Neural cell (in vitro differentiated cells): Measurements from ENCODE around the gene C1S. TPM values are rescaled to one million over a fixed set of nuclear protein-coding genes. Genes with fewer than 3 reads are reported as not detected.
A peak's percentile ranks its signal among the peaks of the same experiment; 100 is the strongest.

Experiments used
- H2AFZ ChIP-seq: fragments of 200-600, 300-800 bp; sonication (generic), shearing (Covaris generic); 2 replicates; pipeline ENCODE4 v1.6.0; 2014; ENCODE audit warnings: low read depth, mild to moderate bottlenecking, antibody characterized with exemption, low read length, moderate library complexity
- H3F3A ChIP-seq: fragments of 200-600 bp; shearing (Covaris generic); 2 replicates; pipeline ENCODE4 v1.6.1; 2016; ENCODE audit warnings: mild to moderate bottlenecking, moderate library complexity, mixed read lengths, antibody characterized with exemption, low read length; ENCODE audit not compliant: insufficient read depth, poor library complexity, severe bottlenecking
- H3K27ac ChIP-seq: fragments of 200-600, 300-800 bp; sonication (generic), shearing (Covaris generic); 2 replicates; pipeline ENCODE4 v1.5.1; 2014; ENCODE audit warnings: mild to moderate bottlenecking, low read length, moderate library complexity
- H3K27me3 ChIP-seq: fragments of 300-800, 200-600 bp; sonication (generic), shearing (Covaris generic); 2 replicates; pipeline ENCODE4 v1.6.0; 2014; ENCODE audit warnings: mild to moderate bottlenecking, low read depth, low read length, moderate library complexity; ENCODE audit not compliant: insufficient read depth
- H3K36me3 ChIP-seq: fragments of 300-800, 200-600 bp; sonication (generic), shearing (Covaris generic); 2 replicates; pipeline ENCODE4 v1.5.1; 2014; ENCODE audit warnings: mild to moderate bottlenecking, antibody characterized with exemption, low read length, moderate library complexity; ENCODE audit not compliant: insufficient read depth
- H3K4me2 ChIP-seq: fragments of 300-800, 200-600 bp; sonication (generic), shearing (Covaris generic); 2 replicates; pipeline ENCODE4 v1.6.0; 2014; ENCODE audit warnings: mild to moderate bottlenecking, low read length
- H3K4me3 ChIP-seq: fragments of 300-800, 200-600 bp; sonication (generic), shearing (Covaris generic); 2 replicates; pipeline ENCODE4 v1.5.1; 2014; ENCODE audit warnings: mild to moderate bottlenecking, low read length, moderate library complexity
- H3K79me2 ChIP-seq: fragments of 200-600 bp; shearing (Covaris generic); replicated peaks from 2 replicates; pipeline ENCODE4 v1.6.0; 2014; ENCODE audit warnings: mild to moderate bottlenecking, low read length, moderate library complexity; ENCODE audit not compliant: insufficient read depth
- H3K9ac ChIP-seq: fragments of 300-800, 200-600 bp; sonication (generic), shearing (Covaris generic); 2 replicates; pipeline ENCODE4 v1.6.1; 2016; ENCODE audit warnings: mild to moderate bottlenecking, low read length, mixed read lengths
- H3K9me2 ChIP-seq: fragments of 200-600 bp; shearing (Covaris generic); 2 replicates; pipeline ENCODE4 v1.6.1; 2016; ENCODE audit warnings: mild to moderate bottlenecking, low read length, mixed read lengths; ENCODE audit not compliant: insufficient read depth
- H3K9me3 ChIP-seq: fragments of 200-600, 300-800 bp; sonication (generic), shearing (Covaris generic); 2 replicates; pipeline ENCODE4 v1.6.1; 2016; ENCODE audit warnings: mild to moderate bottlenecking, mixed run types, low read length, moderate library complexity, mixed read lengths
- H4K20me1 ChIP-seq: fragments of 200-600 bp; shearing (Covaris generic); 2 replicates; pipeline ENCODE4 v1.6.1; 2016; ENCODE audit warnings: mild to moderate bottlenecking, mixed run types; ENCODE audit not compliant: insufficient read depth
- CTCF ChIP-seq: fragments of 450-650 bp; IDR thresholded peaks from 2 replicates; pipeline ENCODE4 v1.5.1; 2014; ENCODE audit warnings: antibody characterized with exemption, mild to moderate bottlenecking, moderate library complexity; ENCODE audit not compliant: poor library complexity, severe bottlenecking
- EP300 ChIP-seq: fragments of 450-650 bp; conservative IDR thresholded peaks from 2 replicates; pipeline ENCODE4 v1.6.1; 2014; ENCODE audit warnings: antibody characterized with exemption, mild to moderate bottlenecking, moderate library complexity; ENCODE audit not compliant: poor library complexity, severe bottlenecking
- EZH2 ChIP-seq: fragments of 200-600, 300-800 bp; shearing (Covaris generic), sonication (generic); IDR thresholded peaks from 2 replicates; pipeline ENCODE4 v1.6.1; 2014; ENCODE audit warnings: antibody characterized with exemption, low read length, borderline replicate concordance, mild to moderate bottlenecking; ENCODE audit not compliant: insufficient read depth, poor library complexity, severe bottlenecking
- MXI1 ChIP-seq: fragments of 450-650 bp; conservative IDR thresholded peaks from 2 replicates; pipeline ENCODE4 v1.6.1; 2014; ENCODE audit warnings: antibody characterized with exemption, mild to moderate bottlenecking; ENCODE audit not compliant: poor library complexity, severe bottlenecking
- POLR2AphosphoS5 ChIP-seq: IDR thresholded peaks from 2 replicates; pipeline ENCODE4 v1.6.1; 2012
- RAD21 ChIP-seq: fragments of 450-650 bp; conservative IDR thresholded peaks from 2 replicates; pipeline ENCODE4 v1.6.1; 2014; ENCODE audit warnings: antibody characterized with exemption, mild to moderate bottlenecking, moderate library complexity
- SMC3 ChIP-seq: fragments of 450-650 bp; conservative IDR thresholded peaks from 2 replicates; pipeline ENCODE4 v1.6.1; 2014; ENCODE audit warnings: antibody characterized with exemption, mild to moderate bottlenecking, moderate library complexity; ENCODE audit not compliant: poor library complexity
- TAF1 ChIP-seq: IDR thresholded peaks from 2 replicates; pipeline ENCODE4 v1.6.1; 2012; ENCODE audit warnings: low read depth
- polyA plus RNA-seq: library from polyadenylated mRNA; depleted of rRNA; stranded (reverse); fragments of >200 nt; gene quantifications from 2 replicates; pipeline ENCODE4 v1.2.3, GENCODE V29; 2014
- TF ChIP-seq, protein P1 (sequence below): IDR thresholded peaks from 2 replicates; pipeline ENCODE4 v1.6.1; 2012; ENCODE audit warnings: borderline replicate concordance

Gene C1S
- polyA plus RNA-seq, 1 donor from 2014 or later, result 4.9 TPM

DNA sequence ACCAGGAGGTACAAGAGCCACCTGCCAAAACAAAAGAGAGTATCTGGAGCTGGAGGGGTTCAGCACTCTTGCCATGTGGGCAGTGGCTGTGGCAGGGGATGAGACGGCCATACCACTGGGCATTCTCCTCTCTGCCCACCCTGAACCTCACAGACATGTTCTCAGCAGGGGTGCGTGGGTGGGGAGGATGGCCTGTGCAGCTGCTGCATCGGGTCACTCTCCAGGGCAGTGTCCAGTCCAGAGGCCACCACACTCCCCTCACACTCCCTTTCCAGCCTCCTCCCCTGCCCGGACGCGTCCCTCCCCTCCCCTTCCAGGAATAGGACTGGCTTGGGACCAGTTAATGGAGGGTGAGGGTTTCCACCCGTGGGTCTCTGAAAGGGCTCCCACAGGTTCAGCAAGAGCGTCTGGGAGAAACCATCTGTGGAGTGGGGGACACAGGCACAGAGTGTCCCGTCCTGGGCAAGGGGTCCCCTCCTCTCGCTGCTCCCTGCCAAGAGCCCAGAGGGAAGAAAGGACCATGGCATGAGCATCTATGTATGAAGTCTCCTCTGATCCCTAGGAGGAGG, 31.2 kb downstream of the C1S start:
- H3K4me2 ChIP-seq, result no peak overlapping the region
- no peaks in the 10 kb centered on the region for H3K9me3 ChIP-seq
- no peak overlapping the region for H3K27ac ChIP-seq
- no peaks in the 10 kb centered on the region for H3F3A ChIP-seq
- no peaks in the 10 kb centered on the region for H3K79me2 ChIP-seq
- no peaks in the 10 kb centered on the region for H3K36me3 ChIP-seq
- no peak overlapping the region for H2AFZ ChIP-seq
- H3K9ac ChIP-seq, result no peak overlapping the region
- TF ChIP-seq SMC3, result no peak
- TF ChIP-seq EP300, result no peak
- no peak for TF ChIP-seq RAD21
- TF ChIP-seq CTCF, result no peak
- TF ChIP-seq TAF1, result no peak
- no peak for TF ChIP-seq EZH2
- TF ChIP-seq POLR2AphosphoS5, result no peak
- TF ChIP-seq MXI1, result no peak
- TF ChIP-seq, protein P1, sequence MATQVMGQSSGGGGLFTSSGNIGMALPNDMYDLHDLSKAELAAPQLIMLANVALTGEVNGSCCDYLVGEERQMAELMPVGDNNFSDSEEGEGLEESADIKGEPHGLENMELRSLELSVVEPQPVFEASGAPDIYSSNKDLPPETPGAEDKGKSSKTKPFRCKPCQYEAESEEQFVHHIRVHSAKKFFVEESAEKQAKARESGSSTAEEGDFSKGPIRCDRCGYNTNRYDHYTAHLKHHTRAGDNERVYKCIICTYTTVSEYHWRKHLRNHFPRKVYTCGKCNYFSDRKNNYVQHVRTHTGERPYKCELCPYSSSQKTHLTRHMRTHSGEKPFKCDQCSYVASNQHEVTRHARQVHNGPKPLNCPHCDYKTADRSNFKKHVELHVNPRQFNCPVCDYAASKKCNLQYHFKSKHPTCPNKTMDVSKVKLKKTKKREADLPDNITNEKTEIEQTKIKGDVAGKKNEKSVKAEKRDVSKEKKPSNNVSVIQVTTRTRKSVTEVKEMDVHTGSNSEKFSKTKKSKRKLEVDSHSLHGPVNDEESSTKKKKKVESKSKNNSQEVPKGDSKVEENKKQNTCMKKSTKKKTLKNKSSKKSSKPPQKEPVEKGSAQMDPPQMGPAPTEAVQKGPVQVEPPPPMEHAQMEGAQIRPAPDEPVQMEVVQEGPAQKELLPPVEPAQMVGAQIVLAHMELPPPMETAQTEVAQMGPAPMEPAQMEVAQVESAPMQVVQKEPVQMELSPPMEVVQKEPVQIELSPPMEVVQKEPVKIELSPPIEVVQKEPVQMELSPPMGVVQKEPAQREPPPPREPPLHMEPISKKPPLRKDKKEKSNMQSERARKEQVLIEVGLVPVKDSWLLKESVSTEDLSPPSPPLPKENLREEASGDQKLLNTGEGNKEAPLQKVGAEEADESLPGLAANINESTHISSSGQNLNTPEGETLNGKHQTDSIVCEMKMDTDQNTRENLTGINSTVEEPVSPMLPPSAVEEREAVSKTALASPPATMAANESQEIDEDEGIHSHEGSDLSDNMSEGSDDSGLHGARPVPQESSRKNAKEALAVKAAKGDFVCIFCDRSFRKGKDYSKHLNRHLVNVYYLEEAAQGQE, result no peak
- H4K20me1 ChIP-seq, result no peaks in the 10 kb centered on the region
- H3K9me2 ChIP-seq, result no peaks in the 10 kb centered on the region
- no peaks in the 10 kb centered on the region for H3K27me3 ChIP-seq
- H3K4me3 ChIP-seq, result no peak overlapping the region

- H3K9ac ChIP-seq, result no peak within 1 kb of the TSS
- TF ChIP-seq CTCF (peak; percentile 73), EZH2 (no peak), TAF1 (no peak), MXI1 (no peak), SMC3 (peak; percentile 69), EP300 (no peak), POLR2AphosphoS5 (no peak), RAD21 (peak; percentile 60)
- TF ChIP-seq, protein P1, result no peak
- H3K27ac ChIP-seq, result no peak within 1 kb of the TSS
- H2AFZ ChIP-seq, result no peak within 1 kb of the TSS
- H3K4me2 ChIP-seq, result no peak within 1 kb of the TSS
- no peaks in the 10 kb centered on the region for H3K36me3 ChIP-seq
- H4K20me1 ChIP-seq, result no peaks in the 10 kb centered on the region
- H3K79me2 ChIP-seq, result no peaks in the 10 kb centered on the region
- H3F3A ChIP-seq, result no peaks in the 10 kb centered on the region
- H3K9me2 ChIP-seq, result no peaks in the 10 kb centered on the region
- no peaks in the 10 kb centered on the region for H3K9me3 ChIP-seq
- no peaks in the 10 kb centered on the region for H3K27me3 ChIP-seq
- no peak within 1 kb of the TSS for H3K4me3 ChIP-seq
Measured at GRCh38 chr12:7092229-7092985, 31.9 kb downstream of the C1S start, which contains the start of gene C1R. TSS of gene C1R (minus strand) at chr12:7092445. CDS start at chr12:7092388, 57 bp downstream.
